ENCODE data around the gene RFPL2. TPM values are rescaled to one million over a fixed set of nuclear protein-coding genes. Genes with fewer than 3 reads are reported as not detected.

The RFPL2 gene
- total RNA-seq, 1 experiment from 2014 or later, result not detected

DNA sequence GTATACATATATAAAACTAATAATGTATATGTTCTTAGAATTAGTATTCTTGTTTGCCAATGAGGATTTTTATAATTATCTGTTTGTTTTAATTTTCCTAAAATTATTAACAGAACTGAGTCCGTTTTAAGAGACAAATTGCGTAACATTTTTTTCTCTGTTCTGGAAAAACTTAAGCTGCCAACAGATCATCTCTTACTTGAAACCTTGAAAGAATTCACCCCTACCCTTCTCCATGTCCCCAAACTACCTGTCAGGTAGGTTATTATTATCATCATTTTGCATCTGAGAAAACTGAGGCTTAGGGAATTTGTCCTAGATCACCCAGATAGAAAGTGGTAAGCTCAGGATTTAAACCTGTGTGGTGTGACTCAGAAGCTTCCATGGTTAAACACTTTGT, 35.6 kb upstream of the RFPL2 start:
- intact Hi-C loops (cut with micrococcal nuclease; ENCODE audit: unreplicated experiment), result no loop called here
- ChIA-PET CTCF (no interaction called here), POLR2A (ENCODE audit: unreplicated experiment) (no interaction called here)
- BruUV-seq (replicated peaks), result no TSS peak
- Histone ChIP-seq H3K36me3 (ENCODE audit: low read depth) (no peaks in the 10 kb centered on the region), H2AFZ (no peak overlapping the region), H3K9me3 (ENCODE audit: insufficient read depth, low read depth) (no peaks in the 10 kb centered on the region), H3K79me2 (ENCODE audit: low read depth) (no peaks in the 10 kb centered on the region), H3K27ac (no peak overlapping the region), H3K4me2 (no peak overlapping the region), H3K4me1 (replicated peaks; ENCODE audit: insufficient read depth) (no peaks in the 10 kb centered on the region), H4K20me1 (ENCODE audit: insufficient read depth) (no peaks in the 10 kb centered on the region; the same call in 1 of the 2 replicates), H3K9me2 (ENCODE audit: insufficient read depth) (no peaks in the 10 kb centered on the region), H3K4me3 (no peak overlapping the region), H3K27me3 (ENCODE audit: insufficient read depth, low read depth) (peaks cover 52% of the 10 kb centered on the region), H3F3A (ENCODE audit: insufficient read depth, low read depth) (no peaks in the 10 kb centered on the region)
- no peak for DNase-seq
- no peak for TF ChIP-seq CTCF (conservative IDR thresholded peaks at IDR 0.05)
- TF ChIP-seq EZH2 (IDR thresholded peaks at IDR 0.05; ENCODE audit: low read depth), result no peak

- no peaks in the 10 kb centered on the region for H3K79me2 ChIP-seq (ENCODE audit: low read depth)
- intact Hi-C loops (cut with micrococcal nuclease; ENCODE audit: unreplicated experiment), result no loop called here
- no peaks in the 10 kb centered on the region for H3K9me3 ChIP-seq (ENCODE audit: insufficient read depth, low read depth)
- H3K4me1 ChIP-seq (replicated peaks; ENCODE audit: insufficient read depth), result no peaks in the 10 kb centered on the region
- no peaks in the 10 kb centered on the region for H3K9me2 ChIP-seq (ENCODE audit: insufficient read depth)
- no peaks in the 10 kb centered on the region for H3F3A ChIP-seq (ENCODE audit: insufficient read depth, low read depth)
- H3K4me3 ChIP-seq, result no peak overlapping the region
- no peak for TF ChIP-seq CTCF (conservative IDR thresholded peaks at IDR 0.05)
- no peak overlapping the region for H2AFZ ChIP-seq
- POLR2A ChIA-PET (ENCODE audit: unreplicated experiment), result no interaction called here
- H3K4me2 ChIP-seq, result no peak overlapping the region
- peaks cover 63% of the 10 kb centered on the region for H3K27me3 ChIP-seq (ENCODE audit: insufficient read depth, low read depth)
- no TSS peak for BruUV-seq (replicated peaks)
- H3K27ac ChIP-seq, result no peak overlapping the region
- H3K36me3 ChIP-seq (ENCODE audit: low read depth), result no peaks in the 10 kb centered on the region
- CTCF ChIA-PET, result no interaction called here
- no peak for DNase-seq
- H4K20me1 ChIP-seq (ENCODE audit: insufficient read depth), result no peaks in the 10 kb centered on the region; the same call in 1 of the 2 replicates
Observed at GRCh38 chr22:32237906-32238305, 33.0 kb upstream of the RFPL2 start.

DNA sequence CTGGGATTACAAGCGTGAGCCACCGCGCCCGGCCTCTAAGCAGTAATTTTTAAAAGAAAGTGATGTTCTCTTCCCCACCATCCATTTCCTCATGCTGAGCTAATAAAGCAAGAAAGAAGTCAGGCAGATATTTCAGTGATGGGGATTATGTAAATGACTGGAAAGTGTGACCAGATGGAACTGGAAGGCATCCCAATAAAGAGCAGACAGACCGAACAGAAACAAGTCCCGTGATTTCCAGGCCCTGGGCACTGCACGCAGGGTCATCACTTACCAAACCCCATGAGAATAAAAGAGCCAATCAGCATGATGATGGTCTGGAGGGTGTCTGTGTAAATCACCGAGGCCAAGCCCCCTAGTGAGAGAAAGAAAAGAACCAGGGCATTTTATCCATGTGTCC, 32.1 kb upstream of the RFPL2 start:
- Histone ChIP-seq H3K9me3 (ENCODE audit: insufficient read depth, low read depth) (no peaks in the 10 kb centered on the region), H3K27ac (no peak overlapping the region), H3K36me3 (ENCODE audit: low read depth) (no peaks in the 10 kb centered on the region), H4K20me1 (ENCODE audit: insufficient read depth) (no peaks in the 10 kb centered on the region; the same call in 1 of the 2 replicates), H3K79me2 (ENCODE audit: low read depth) (no peaks in the 10 kb centered on the region), H3K4me2 (no peak overlapping the region), H3F3A (ENCODE audit: insufficient read depth, low read depth) (no peaks in the 10 kb centered on the region), H3K4me1 (replicated peaks; ENCODE audit: insufficient read depth) (no peaks in the 10 kb centered on the region), H2AFZ (no peak overlapping the region), H3K9me2 (ENCODE audit: insufficient read depth) (no peaks in the 10 kb centered on the region), H3K27me3 (ENCODE audit: insufficient read depth, low read depth) (peaks cover 72% of the 10 kb centered on the region), H3K4me3 (no peak overlapping the region)
- intact Hi-C loops (cut with micrococcal nuclease; ENCODE audit: unreplicated experiment), result no loop called here
- TF ChIP-seq EZH2 (IDR thresholded peaks at IDR 0.05; ENCODE audit: low read depth) (no peak), CTCF (conservative IDR thresholded peaks at IDR 0.05) (no peak)
- BruUV-seq (replicated peaks), result no TSS peak
- POLR2A ChIA-PET (ENCODE audit: unreplicated experiment), result no interaction called here
- CTCF ChIA-PET, result no interaction called here
- DNase-seq, result no peak

Measured in PC-9 (cell line).